HG03139 (cell line): ENCODE measurements around the gene MIEF1.

Source experiments
- ATAC-seq: cut with Tn5 transposase; IDR thresholded peaks from one replicate; pipeline ENCODE4 v1.9.1; 2021; ENCODE audit not compliant: unreplicated experiment

MIEF1 gene

DNA sequence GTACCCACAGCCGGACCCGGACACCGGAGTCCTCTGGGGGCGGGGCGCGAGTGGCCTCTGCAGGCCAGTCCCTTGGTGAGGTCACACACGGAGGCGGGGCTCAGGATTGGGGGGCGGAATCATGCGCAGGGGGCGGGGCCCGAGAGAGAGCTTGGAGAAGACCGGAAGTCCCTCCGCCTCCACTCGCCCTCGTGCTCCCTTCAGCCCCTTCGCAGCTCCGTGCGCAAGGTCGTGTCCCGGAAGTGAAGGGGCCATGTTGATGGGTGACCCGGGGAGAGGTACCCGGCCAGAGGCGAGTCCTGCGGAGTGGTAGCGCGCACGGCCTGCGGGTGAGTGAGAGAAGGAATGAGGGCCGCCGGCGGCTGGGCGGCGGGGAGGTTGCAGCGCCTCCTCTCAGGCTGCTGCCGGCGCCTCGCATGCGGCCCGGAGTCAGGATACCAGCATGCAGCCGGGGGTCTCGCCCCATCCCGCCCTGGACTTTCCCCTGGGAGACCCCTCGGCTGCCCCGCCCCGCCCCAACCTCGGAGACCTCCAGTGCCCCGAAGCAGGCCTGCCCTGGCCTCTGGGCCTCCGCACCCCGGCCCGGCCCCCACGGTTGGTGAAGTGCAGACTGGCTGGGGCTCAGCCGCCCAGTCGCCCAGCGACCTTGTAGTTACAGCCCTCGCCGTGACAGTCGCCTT is at the start of gene MIEF1:
MIEF1 (plus strand) TSS at position 182 of the 680 bp plus-strand sequence. CDS start 9,005 bp downstream, outside the sequence.
- ATAC-seq, result peak; percentile 92

DNA sequence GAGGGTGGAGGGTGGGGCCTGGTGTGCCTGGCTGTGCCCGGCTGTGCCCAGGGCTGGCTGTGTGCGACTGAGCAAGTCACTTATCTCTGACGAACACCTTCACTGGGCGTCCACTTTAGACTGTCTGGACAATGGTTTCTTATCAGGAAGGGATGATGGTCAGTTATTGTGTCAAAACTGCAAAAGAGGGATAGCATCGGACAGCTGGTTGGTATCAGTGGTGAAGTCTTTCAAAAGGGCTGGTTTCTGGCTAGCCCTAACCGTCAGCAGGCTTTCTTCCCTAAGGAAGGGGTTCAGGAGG is 49.4 kb upstream of the MIEF1 start:
- ATAC-seq, result no peak

DNA sequence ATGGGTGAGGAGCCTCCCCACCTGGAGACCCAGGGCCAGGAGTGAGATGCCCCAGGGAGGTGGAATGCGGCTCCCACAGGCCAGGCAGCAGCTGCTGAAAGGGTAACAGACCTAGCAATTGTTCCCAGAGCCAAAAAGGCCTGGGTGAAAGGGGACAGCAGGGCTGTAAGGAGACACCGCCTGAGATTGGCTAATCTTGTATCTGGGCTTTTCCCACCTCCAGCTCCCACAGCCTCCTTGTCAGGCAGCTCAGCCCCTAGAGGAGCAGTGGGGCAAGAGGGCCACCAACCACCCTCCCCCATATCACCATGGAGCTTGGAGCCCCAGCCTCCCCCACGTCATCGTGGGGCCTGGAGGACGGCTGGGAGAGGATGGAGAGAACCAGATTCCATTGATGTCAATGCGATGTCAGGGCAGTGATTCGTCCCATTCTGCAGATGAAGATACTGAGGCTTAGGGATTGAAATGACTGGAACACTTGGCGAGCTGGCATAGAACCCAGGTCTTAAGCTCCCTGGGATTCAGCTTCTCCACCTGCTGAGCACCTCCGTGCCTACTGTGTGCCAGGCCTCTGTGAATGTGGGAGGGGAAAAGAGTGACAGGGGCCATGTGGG is 48.2 kb upstream of the MIEF1 start:
- ATAC-seq, result no peak

DNA sequence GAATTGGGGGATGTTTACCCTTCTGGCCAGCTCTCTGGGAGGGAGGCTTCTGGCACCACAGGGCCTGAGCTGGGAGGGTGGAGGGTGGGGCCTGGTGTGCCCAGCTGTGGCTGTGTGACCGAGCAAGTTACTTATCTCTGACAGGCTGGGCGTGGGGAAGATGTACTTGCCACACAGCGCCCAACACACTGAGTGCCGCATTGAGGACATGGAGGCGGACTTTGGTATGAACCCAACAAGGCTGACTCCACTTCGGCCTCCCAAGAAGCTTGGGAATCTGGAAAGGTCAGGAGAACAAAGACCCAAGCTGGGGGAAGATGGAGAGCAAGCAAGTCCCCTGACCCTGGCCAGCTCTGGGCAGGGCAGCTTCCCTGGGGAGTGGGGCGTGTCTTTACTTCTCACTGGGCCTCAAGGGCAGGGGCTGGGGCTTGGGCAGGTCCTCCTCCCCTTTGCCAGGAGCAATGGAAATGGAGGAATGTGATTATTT is 47.7 kb upstream of the MIEF1 start:
- no peak for ATAC-seq

DNA sequence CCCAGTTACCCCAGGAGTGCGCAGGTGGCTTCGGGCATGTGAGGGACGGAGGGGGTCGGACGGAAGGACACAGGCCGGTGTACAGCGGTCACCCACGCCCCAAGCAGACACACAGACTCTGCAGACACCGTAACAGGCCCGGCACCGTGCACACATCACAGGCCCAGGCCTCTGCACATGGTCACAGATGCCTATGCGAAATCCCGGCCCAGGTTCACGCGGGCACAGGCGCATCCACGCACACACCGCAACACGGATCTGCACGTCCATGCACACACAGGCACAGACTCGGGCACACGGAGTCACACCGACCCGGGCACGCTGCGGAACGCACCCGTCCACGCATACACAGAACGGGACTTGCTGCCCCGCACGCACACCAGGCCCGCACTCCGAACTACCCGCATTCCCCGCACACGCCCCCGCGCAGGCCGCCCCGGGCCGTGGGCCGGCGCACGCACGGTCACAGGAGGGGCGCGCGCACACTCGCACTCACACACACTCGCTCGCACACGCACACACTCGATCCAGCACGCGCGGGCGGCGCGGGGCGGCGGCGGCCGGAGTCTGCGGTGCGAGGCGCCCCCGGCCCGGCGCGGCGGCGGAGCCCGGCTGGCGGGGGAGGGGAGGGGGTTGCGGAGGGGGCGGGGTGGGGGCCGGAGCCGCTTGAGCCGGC is 45.4 kb upstream of the MIEF1 start, which contains the start of gene MGAT3:
MGAT3 (plus strand) TSS at position 491 of the 676 bp plus-strand sequence. CDS start 30,336 bp downstream, outside the sequence.
- no peak for ATAC-seq

DNA sequence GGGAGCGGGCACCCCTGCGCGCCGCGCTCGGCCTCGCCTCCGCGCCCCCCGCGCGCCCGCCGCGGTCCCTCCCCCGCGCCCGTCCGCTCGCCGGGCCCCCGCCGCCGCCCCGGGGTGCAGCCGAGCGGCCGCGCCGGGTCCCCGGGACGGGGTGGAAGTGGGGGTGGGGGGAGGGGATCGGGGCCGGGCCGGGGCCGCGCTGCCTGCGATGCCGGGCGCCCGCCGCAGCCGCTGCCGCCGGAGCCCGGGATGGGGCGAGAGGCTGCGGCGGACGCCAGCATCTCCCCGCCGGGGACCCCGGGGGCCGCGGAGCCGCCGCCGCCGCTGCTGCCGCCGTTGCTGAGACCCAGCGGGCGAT is 44.9 kb upstream of the MIEF1 start:
- no peak for ATAC-seq

DNA sequence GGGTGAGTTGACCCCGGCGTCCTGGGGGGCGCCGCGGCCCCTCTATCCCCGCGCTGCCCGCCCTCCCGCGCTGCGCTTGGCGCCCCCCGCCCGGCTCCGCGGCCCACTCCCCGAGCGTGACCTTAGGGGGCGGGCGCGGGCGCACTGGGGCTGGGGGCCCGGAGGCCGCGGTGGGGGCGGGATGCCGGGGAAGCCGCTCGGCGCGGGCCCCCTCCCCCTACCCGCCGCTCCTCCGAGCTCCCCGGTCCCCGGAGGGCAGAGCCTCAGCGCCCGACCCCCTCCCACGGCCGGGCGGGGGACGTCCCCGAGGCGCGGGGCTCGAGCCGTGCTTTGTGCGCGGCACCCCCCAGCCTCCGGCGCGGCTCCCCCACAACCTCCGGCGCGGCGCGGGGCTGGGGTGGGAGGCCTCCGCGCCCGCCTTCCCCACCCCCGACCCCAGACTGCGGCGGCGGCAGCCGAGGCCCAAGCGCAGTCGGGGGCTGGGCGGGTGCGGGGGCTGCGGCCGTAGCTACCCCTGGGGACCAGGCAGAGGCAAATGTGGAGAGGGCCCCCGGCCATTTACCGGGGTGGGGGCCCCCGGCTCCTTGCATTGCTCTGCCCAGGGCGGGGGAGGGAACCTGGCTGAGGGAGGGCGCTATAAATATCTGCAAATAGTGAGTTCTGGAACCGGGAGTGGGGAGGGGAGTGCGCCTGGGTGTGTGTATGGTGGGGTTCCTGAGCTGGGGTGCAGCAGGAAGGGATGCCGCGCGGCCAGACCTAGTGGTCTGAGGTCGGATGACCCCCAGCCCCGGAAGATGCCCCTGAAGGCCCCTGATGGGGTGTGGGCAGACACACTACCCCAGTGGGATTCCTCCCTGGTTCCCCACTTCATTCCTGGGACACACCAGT is 44.3 kb upstream of the MIEF1 start:
- no peak for ATAC-seq

DNA sequence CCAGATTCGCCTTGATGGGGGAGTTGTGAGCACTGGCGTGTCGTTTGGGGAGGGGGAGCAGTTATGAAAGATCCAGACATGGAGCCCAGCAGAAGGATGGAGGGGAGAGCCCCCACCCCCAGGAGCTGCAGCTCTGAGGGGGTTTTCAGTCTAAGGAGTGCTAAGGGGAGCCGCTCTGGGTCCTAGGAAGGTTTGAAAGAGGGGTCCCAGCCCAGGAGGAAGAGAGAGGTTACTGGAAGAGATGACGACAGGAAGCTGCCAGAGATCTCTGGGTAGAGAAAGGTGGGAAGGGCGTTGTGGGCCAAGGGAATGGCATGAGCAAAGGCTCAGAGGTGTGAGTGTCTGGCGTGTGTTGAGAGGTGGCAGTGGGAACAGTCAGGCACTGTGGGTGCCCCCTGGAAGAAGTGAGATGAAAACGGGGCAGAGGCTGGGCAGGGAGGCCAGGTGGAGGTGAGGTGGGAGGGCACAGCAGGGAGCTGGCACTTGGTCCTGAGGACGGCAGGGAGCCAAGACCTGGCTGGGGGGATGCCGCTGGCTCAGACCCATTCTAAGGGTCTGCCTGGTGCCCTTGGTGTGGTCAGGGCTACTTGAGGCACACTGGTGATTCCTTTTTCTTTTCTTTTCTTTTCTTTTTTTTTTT is 43.5 kb upstream of the MIEF1 start:
- ATAC-seq, result no peak

DNA sequence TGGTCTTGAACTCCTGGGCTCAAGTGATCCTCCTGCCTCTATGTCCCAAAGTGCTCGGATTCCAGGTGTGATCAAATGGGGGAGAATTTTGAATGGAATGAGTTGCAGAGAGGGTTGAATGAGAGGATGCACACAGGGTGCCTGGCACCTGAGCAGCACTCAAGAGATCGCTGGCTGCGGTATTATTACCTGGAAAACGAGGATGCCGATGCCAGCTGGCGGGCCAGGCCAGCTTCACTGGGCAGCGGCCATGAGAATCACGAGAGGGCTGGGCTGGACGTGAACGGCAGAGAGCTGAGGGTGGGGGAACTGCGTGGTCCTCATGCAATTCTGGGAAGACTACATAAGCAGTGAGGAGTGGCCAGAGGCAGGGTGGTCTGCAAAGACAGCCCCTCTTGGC is 42.4 kb upstream of the MIEF1 start:
- ATAC-seq, result no peak

DNA sequence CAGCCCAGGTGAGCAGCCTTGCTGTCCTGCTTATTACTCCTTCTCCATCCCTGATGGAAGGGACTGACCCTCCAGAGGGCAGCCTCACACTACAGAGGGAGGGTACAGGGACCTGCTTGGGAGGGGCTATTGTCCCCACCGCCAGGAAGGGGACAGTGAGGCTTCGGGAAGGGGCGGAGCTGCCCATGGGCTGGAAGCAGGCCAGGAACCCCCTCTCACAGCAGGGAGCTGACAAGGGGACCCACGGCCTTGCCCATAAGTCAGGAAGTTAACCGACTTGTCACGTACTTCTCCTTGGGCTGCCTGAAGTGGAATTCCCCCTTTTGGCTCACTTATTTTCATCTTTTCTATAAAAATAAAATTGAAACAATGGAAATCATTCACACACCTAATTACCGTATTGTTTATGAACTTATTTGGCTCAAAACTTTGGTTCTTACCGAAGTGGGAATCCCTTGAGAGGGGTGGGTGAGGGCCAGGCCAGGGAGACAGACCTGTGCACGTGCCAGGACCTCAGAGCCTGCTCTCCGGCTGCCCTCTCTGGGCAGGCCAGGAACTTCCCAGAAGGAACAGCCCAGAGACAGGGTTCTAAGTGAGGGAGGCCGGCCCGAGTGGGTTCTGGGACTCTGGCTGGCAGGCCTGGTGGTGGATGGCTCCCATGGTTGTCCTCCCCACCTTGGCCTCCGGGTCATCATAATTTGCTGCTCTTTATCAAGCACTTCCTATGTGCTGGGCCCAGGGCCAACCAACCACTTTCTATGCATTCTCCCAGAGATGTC is 39.5 kb upstream of the MIEF1 start:
- no peak for ATAC-seq

DNA sequence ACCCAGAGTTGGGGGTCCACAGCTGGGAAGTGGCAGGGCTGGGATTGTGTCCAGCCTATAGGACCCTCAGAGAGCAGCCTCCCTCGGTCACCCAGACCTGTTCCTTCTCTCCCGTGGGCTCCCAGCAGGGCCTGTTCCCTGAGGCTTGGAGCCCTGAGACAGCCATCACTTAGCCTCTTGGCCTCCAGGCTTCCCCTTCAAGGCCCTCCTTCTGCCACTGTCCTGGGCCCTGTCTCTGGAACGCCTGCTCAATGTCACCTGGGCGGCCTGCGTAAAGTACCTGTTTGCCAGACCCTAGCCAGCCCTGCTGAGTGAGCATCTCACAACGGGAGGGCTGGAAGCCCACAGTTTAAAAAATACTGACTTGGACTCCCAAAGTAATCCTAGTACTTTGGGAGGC is 38.8 kb upstream of the MIEF1 start:
- ATAC-seq, result no peak

DNA sequence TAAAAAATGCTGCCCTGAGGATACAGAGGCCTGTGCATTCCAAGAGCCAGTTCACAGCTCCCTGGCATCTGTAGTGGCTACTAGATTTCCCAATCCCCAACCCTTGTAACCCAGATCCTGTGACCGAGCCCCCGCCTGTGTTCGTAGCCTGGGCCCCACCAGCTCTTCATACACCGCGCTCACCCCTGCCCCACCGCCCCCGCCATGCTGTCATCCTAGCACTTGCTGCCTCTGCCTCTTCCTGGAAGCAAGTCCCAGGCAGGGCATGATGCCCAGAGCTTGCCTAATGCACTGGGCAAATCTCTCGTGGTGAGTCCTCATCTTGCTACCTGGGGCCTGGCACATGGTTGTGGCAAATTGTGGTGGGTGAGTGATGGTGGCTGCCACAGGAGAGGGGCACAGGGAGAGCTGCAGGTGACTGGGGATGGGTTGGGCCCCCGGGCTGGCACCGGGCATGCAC is 38.1 kb upstream of the MIEF1 start:
- ATAC-seq, result no peak

DNA sequence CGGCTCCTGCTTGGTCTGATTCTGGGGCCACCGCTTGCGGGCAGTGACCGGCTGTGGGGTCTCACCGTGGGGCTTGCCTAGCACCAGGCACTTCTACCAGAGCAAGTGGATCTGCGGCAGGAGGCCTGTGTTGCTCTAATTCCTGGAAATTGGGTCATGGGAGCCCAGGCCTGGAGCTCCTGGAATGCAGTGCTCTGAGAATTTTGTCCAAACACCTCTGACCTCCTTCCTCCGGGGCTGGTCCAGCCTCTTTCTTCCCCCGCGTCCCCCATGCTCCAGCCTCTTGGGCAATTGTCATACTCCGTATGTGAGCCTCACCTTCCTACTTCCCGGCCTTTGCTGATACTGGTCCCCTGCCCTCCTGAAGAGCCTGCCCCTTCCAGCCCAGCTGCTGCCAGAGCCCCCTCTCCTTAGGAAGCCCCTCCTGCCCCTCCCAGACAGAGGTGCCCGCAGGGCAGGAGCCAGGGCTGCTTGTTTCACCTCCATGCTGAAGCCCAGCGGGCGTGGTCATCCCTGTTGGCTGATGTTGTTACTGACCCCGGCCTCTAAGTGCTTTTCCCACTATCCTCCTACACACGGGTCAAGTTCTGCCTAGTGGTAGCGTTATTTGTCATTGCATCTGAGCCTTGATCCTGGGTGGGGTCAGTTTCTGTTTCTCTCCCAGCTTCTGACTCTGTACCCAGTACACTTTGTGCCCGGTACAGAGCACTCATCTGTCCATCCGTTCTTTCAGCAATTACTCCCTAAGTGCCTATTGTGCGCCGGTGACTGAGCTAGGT is 35.7 kb upstream of the MIEF1 start:
- no peak for ATAC-seq

DNA sequence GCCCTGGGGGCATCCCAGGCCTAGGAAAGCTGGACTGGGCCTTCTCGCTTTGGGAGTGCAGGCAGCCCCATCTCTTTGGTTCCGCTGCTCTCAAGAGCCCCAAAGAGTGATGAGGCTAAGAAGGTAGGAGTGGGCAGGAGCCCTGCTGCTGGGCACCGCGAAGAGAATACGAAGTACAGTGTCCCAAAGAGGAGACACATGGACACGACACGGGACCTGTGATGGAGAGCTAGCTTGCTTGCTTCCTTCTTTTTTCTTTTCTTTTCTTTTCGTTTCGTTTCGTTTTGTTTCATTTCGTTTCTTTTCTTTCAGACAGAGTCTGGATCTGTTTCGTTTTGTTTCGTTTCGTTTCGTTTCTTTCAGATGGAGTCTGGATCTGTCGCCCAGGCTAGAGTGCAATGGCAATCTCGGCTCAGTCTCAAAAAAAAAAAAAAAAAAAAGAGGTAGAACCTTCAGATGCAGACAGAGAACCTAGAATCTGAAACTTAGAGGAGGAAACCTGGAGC is 34.6 kb upstream of the MIEF1 start:
- no peak for ATAC-seq

DNA sequence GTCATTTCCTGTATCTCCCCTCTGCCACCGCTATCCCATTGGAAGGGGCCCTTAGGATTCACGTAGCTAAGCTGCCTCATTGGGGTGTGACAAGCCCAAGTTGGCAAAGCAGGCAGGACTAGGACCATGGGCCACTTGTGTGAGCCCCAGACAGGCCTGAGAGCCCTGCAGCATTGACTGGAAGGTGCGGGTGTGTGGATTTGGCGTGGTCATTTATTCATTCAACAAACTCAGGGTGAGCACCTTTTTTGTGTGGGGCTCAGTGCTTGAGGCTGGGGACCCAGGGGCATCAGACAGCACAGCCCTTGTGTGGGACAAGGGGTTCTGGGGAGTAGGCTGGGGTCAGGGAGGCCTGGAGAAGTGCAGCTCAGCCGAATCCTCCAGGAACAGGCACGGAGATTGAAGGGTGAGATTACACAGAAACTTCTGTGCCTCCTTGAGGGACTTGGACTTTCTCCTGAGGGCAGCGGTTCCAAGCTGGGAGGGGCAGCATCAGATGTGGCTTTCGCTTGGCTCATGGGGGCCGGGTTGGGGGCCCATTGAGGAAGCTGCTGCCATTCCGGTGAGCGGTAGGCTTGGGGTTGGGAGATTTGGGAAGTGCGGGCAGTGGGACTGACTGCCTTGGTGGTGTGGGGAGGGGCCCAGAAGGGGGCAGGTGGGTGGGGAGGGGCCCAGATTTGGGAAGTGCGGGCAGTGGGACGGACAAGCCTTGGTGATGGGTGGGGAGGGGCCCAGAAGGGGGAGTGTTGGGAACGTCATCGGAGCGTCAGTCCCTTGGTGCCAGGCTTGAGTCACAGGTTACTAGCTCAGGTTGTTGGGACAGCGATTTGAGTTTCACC is 33.4 kb upstream of the MIEF1 start:
- ATAC-seq, result no peak

DNA sequence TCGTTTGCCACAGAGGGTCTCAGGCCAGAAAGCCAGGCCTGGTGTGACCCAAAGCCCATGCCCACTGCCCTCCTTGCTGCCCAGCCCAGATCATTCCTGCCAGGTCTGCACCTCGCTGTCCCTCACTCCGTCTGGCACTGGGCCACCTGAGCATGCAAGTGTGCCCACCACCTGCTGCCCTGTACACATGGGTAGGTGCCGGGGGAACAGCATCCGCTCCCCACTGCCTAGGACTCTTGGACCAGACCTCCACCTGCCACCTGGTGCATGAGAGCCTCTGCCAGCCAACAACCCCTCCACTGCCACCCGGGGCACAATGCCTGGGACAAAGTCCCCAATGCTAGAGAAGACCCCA is 32.8 kb upstream of the MIEF1 start:
- no peak for ATAC-seq

DNA sequence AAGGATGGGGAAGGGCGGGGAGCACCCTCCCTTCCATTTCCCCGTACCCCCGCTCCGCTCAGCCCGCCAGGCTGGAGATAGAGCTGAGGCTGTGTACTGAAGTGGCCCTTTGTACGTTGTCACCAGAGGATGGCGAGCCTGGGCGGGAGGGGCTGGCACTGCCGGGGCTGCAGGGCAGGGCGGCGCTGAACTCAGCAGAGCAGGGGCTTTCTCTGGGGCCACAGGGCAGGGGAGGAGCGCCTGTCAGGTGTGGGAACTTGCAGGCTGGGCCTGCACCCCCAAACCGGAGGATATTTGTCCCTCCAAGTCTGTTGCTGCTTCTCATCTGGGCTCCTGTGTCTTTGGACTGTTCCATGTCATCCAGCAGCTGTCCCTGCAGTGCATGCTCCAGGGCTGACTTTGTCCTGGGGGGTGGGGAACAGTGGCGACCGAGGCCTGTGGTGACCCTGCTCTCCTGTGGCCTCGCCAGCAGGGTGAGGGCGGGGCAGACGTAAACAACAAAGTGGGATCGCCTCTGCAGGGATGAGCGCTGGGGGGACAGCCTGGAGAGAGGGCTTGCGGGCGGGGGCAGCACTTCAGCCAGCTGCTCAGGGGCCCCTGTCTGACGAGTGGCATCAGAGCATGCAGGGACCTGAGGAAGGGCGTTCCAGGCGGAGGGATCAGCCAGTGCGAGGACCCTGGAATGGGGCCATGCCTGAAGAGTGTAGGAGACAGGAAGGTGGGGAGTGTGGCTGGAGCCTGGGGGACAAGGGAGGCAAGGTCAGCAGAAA is 32.2 kb upstream of the MIEF1 start:
- ATAC-seq, result no peak
